ENCODE data around the gene LRP3.

Gene LRP3

DNA sequence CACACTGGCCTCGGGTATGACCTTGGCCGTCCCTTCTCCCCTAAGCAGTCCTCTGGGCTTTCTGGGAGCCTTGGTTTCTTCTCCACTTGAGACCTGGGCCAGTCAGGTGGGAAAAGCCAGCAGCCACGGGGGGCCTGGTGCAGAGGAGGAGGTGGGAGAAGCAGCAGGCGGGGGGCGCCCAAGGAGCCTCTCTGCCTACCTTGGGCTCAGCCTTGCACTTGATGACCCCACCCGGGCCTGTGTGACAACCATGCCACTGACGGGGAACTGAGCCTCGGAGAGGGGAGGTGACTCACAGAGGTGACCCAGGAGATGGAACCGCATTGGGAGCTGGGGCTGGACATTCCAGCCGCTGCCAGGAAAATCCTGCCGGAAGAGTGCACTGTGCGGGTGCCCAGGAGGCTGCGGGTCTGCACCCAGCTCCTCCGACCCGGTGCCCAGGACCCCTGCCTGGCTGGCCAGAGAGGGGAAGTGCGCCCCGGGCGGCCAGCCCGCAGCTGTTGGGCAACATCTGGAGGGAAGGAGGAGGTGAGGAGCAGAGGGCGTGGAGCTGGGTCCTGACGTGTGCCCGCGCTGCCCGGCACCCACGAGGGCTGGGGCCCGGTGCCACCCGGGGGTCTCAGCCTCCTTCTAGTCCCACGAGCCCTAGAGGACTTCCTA, 55.0 kb downstream of the LRP3 start:
- H3K36me3 ChIP-seq (ENCODE audit: insufficient read depth, low read length), result no peaks in the 10 kb centered on the region
- H3K4me2 ChIP-seq (ENCODE audit: low read length), result no peak overlapping the region
- H3K4me1 ChIP-seq (ENCODE audit: insufficient read depth, low read length, severe bottlenecking), result no peaks in the 10 kb centered on the region
- no peak overlapping the region for H3K4me3 ChIP-seq (ENCODE audit: low read depth, low read length, poor library complexity, severe bottlenecking)
- H2AFZ ChIP-seq (ENCODE audit: low read length), result no peak overlapping the region
- H3K9ac ChIP-seq (ENCODE audit: low read length), result no peak overlapping the region
- no peaks in the 10 kb centered on the region for H3F3A ChIP-seq (ENCODE audit: insufficient read depth, low read length)
- peaks cover 5% of the 10 kb centered on the region; the same call in 1 of the 2 replicates for H3K9me3 ChIP-seq (ENCODE audit: low read length)
- H4K20me1 ChIP-seq (ENCODE audit: insufficient read depth, low read length), result no peaks in the 10 kb centered on the region
- no peak for TF ChIP-seq EZH2 (IDR thresholded peaks at IDR 0.05; ENCODE audit: borderline replicate concordance, low read length)
- TF ChIP-seq, protein P1, sequence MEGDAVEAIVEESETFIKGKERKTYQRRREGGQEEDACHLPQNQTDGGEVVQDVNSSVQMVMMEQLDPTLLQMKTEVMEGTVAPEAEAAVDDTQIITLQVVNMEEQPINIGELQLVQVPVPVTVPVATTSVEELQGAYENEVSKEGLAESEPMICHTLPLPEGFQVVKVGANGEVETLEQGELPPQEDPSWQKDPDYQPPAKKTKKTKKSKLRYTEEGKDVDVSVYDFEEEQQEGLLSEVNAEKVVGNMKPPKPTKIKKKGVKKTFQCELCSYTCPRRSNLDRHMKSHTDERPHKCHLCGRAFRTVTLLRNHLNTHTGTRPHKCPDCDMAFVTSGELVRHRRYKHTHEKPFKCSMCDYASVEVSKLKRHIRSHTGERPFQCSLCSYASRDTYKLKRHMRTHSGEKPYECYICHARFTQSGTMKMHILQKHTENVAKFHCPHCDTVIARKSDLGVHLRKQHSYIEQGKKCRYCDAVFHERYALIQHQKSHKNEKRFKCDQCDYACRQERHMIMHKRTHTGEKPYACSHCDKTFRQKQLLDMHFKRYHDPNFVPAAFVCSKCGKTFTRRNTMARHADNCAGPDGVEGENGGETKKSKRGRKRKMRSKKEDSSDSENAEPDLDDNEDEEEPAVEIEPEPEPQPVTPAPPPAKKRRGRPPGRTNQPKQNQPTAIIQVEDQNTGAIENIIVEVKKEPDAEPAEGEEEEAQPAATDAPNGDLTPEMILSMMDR (IDR thresholded peaks at IDR 0.05; ENCODE audit: low read length), result no peak
- no peaks in the 10 kb centered on the region for H3K9me2 ChIP-seq (ENCODE audit: low read depth, low read length)
- H3K27me3 ChIP-seq (ENCODE audit: insufficient read depth, low read length), result no peaks in the 10 kb centered on the region
- no peak overlapping the region for H3K27ac ChIP-seq (ENCODE audit: low read depth, low read length, poor library complexity, severe bottlenecking)
- H3K79me2 ChIP-seq (ENCODE audit: insufficient read depth, low read length), result no peaks in the 10 kb centered on the region

DNA sequence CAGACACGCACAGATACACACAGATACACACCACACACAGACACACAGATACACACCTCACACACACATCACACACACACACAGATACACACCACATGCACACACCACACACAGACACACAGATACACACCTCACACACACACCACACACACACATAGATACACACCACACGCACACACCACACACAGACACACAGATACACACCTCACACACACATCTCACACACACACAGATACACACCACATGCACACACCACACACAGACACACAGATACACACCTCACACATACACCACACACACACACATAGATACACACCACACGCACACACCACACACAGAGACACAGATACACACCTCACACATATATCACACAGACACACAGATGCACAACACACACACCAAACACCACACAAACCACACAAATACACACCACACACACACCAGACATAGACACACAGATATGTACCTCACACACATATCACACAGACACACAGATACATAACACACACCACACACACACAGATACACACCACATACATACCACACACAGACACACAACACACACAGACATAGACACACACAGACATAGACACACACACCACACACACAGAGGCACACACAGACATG, 55.7 kb downstream of the LRP3 start:
- H3K36me3 ChIP-seq (ENCODE audit: insufficient read depth, low read length), result no peaks in the 10 kb centered on the region
- no peaks in the 10 kb centered on the region for H3F3A ChIP-seq (ENCODE audit: insufficient read depth, low read length)
- no peak for TF ChIP-seq EZH2 (IDR thresholded peaks at IDR 0.05; ENCODE audit: borderline replicate concordance, low read length)
- TF ChIP-seq, protein P1 (IDR thresholded peaks at IDR 0.05; ENCODE audit: low read length), result no peak
- H3K27me3 ChIP-seq (ENCODE audit: insufficient read depth, low read length), result no peaks in the 10 kb centered on the region
- H3K27ac ChIP-seq (ENCODE audit: low read depth, low read length, poor library complexity, severe bottlenecking), result no peak overlapping the region
- H3K9me2 ChIP-seq (ENCODE audit: low read depth, low read length), result no peaks in the 10 kb centered on the region
- H3K4me2 ChIP-seq (ENCODE audit: low read length), result no peak overlapping the region
- H2AFZ ChIP-seq (ENCODE audit: low read length), result no peak overlapping the region
- H3K4me1 ChIP-seq (ENCODE audit: insufficient read depth, low read length, severe bottlenecking), result no peaks in the 10 kb centered on the region
- H3K9me3 ChIP-seq (ENCODE audit: low read length), result peaks cover 5% of the 10 kb centered on the region; the same call in 1 of the 2 replicates
- H3K4me3 ChIP-seq (ENCODE audit: low read depth, low read length, poor library complexity, severe bottlenecking), result no peak overlapping the region
- no peaks in the 10 kb centered on the region for H3K79me2 ChIP-seq (ENCODE audit: insufficient read depth, low read length)
- H3K9ac ChIP-seq (ENCODE audit: low read length), result no peak overlapping the region
- no peaks in the 10 kb centered on the region for H4K20me1 ChIP-seq (ENCODE audit: insufficient read depth, low read length)

- TF ChIP-seq, protein P1 (IDR thresholded peaks at IDR 0.05; ENCODE audit: low read length), result no peak
- TF ChIP-seq EZH2 (IDR thresholded peaks at IDR 0.05; ENCODE audit: borderline replicate concordance, low read length), result no peak
- H3K9ac ChIP-seq (ENCODE audit: low read length), result no peak overlapping the region
- H3K4me3 ChIP-seq (ENCODE audit: low read depth, low read length, poor library complexity, severe bottlenecking), result no peak overlapping the region
- H3K36me3 ChIP-seq (ENCODE audit: insufficient read depth, low read length), result no peaks in the 10 kb centered on the region
- H3K4me1 ChIP-seq (ENCODE audit: insufficient read depth, low read length, severe bottlenecking), result no peaks in the 10 kb centered on the region
- H3K27me3 ChIP-seq (ENCODE audit: insufficient read depth, low read length), result no peaks in the 10 kb centered on the region
- H3K79me2 ChIP-seq (ENCODE audit: insufficient read depth, low read length), result no peaks in the 10 kb centered on the region
- no peaks in the 10 kb centered on the region for H3F3A ChIP-seq (ENCODE audit: insufficient read depth, low read length)
- no peaks in the 10 kb centered on the region for H4K20me1 ChIP-seq (ENCODE audit: insufficient read depth, low read length)
- H3K9me3 ChIP-seq (ENCODE audit: low read length), result peaks cover 5% of the 10 kb centered on the region; the same call in 1 of the 2 replicates
- no peak overlapping the region for H3K27ac ChIP-seq (ENCODE audit: low read depth, low read length, poor library complexity, severe bottlenecking)
- no peaks in the 10 kb centered on the region for H3K9me2 ChIP-seq (ENCODE audit: low read depth, low read length)
- H2AFZ ChIP-seq (ENCODE audit: low read length), result no peak overlapping the region
- H3K4me2 ChIP-seq (ENCODE audit: low read length), result no peak overlapping the region
Observed at GRCh38 chr19:33250500-33250899, 56.4 kb downstream of the LRP3 start.
